IPS-NIHi7 (cell line): ENCODE data around the gene ZDHHC8.
A peak's percentile ranks its signal among the peaks of the same experiment; 100 is the strongest.

Experiments
- DNase-seq: peaks from one replicate; pipeline ENCODE4 v3.0.0; 2012; ENCODE audit warnings: mixed read lengths; ENCODE audit errors: extremely low spot score

ZDHHC8 gene

DNA sequence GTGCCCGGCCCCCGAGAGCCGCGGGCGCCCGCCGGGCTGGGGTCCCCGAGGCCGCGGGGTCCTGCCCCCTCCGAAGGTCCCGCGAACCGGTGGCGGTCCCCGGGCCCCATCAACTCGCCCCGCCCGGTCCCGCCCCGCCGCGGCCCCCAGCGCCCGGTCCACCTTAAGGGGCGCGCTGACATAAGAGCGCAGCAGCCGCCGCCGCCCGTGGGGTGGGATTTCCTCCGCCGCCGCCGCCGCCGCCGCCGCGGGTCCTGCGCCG, at the start of gene ZDHHC8:
Gene ZDHHC8 (plus strand): TSS at position 208 of the 262 bp plus-strand sequence. CDS start 144 bp downstream, outside the sequence.
- DNase-seq = no peak

GRCh38 chr22:20083157-20083890, 48.3 kb upstream of the ZDHHC8 start:
- no peak for DNase-seq

- no peak for DNase-seq
These were observed 47.6 kb upstream of the ZDHHC8 start for GRCh38 chr22:20083891-20084546.

GRCh38 chr22:20084547-20085413, 46.8 kb upstream of the ZDHHC8 start:
- DNase-seq = peak; percentile 87

GRCh38 chr22:20085651-20086050, 46.0 kb upstream of the ZDHHC8 start:
- no peak for DNase-seq

GRCh38 chr22:20086101-20086599, 45.5 kb upstream of the ZDHHC8 start:
- DNase-seq = no peak

DNA sequence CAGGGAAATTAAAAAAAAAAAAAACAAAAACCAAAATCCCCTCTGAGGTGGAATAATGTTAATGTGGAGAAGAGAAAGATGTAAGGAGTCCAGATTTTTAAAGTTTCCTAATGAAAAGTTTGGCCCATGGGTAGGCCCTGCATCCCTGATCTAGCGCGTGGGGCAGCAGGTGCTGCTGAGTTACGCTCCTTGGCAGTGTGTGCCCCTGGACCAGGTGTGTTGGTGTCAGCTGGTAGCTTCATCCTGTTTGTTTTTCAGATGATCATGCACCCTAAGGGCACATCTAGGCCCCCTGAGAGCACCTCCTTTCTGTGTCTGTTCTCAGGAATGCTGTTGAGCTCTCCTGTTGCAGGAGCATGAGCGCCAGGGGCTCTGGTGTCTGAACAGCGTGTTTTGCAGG, 44.8 kb upstream of the ZDHHC8 start:
- no peak for DNase-seq

DNA sequence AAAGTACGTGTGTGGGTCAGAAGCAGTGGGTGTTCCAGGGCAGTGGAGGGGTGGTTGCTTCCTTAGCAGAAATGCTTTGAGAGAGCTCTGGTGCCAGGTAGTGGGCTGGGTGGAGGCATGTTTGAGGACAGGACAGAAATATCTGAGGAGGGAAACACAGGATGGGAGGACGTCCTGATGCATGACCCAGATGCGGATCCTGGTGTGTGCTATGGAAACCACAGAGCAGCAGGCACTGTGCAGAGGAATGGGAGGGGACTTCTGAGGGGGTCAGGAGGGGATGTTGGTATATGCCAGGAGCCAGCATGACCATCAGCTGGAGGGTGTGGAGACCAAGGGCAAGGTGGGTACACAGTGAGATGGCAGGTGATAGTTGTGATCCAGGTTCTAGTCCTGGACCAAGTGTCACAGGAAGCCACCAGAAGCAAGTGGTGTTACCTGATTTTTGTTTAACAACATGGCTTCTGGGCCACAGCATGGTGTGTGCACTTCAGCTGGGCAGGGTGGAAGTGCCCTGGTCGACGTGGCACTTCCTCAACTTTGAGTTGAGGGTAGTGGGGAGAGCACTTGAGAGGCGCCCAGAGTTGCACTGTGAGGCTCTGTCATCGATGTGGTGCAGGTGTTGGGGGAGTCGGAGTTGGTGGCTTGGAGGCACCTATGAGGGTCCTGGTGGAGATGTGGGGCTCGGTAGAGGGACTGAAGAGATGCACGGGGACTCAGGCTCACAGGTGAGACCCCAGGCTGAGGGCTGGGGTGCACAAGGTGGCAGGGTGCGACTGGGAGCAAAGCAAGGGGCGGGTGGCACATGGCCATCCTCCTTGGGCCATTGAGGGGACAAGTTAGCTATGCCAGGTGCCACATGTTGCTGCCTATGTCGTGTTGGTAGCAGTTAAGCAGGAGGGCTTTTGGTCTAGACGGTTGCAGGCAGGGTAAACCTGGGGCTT, 44.0 kb upstream of the ZDHHC8 start:
- no peak for DNase-seq

GRCh38 chr22:20088263-20088648, 43.3 kb upstream of the ZDHHC8 start:
- no peak for DNase-seq

- DNase-seq = no peak
These were observed 42.2 kb upstream of the ZDHHC8 start for GRCh38 chr22:20089226-20089976.

- DNase-seq = no peak
These were observed 41.5 kb upstream of the ZDHHC8 start for GRCh38 chr22:20089977-20090729.

- no peak for DNase-seq
These were observed 40.8 kb upstream of the ZDHHC8 start for GRCh38 chr22:20090730-20091240.

DNA sequence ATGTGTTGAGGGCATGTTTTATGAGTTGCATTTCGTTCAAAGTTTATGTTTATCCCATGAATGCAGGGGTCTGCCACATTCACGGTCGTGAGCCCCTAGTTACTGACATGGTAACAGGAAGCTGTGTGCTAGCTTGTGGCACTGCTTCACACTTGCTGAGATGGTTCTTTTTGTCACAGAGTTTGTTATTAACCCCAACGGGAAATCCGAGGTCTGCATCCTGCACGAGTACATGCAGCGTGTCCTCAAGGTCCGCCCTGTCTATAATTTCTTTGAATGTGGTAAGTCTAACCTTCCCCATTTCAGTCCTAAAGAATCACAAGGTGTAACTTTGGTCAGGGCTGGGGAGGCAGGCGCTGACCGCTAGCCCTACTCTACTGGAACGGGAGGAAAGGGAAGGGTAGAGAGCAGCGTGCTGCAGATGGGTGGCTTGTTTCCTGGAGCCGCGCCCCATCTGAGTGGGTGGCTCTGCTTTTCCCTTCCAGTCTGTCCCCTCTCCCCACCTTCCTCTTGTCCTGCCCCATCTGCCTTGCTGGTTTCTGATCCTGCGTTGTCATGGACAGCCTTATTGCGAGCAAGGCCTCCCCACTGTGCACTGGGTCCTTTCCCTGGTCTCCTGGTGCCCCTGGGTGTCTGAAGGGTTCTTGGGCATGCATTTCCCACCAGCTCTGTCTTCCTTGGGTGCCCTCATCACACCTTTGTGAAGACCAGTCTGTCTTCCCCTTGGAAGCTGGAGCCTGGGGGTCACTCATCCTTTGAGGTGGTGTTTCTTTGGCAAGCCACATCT, 39.7 kb upstream of the ZDHHC8 start:
- no peak for DNase-seq

GRCh38 chr22:20092477-20092854, 39.1 kb upstream of the ZDHHC8 start:
- DNase-seq = no peak

GRCh38 chr22:20093418-20094196, 38.0 kb upstream of the ZDHHC8 start:
- DNase-seq = no peak

- DNase-seq = no peak
These were observed 37.3 kb upstream of the ZDHHC8 start for GRCh38 chr22:20094197-20094807.

DNA sequence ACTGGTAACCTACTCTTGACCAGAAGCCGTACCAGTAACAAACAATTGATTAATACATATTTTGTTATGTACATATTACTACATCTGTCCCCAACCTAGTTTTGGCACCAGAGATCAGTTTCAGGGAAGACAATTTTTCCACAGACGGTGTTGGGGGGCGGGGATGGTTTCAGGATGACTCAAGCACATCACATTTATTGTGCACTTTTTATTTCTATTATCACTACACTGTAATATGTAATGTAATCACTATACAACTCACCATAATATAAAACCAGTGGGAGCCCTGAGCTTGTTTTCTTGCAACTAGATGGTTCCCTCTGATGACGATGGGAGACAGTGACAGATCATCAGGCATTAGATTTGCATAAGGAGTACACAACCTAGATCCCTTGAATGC, 36.1 kb upstream of the ZDHHC8 start:
- no peak for DNase-seq
